Measurements from ENCODE around the gene SPATA21. TPM values are rescaled to one million over a fixed set of nuclear protein-coding genes. Genes with fewer than 3 reads are reported as not detected.

Gene SPATA21
- total and polyA plus RNA-seq, 10 of the 15 experiments (the other 5 are each of a cell fraction or from before 2014, with no cell fraction given), result 0.05 to 1.1 (median 0.24) TPM; not detected in 1

- DNase-seq (ENCODE audit: low read depth, low spot score) (no peak), ATAC-seq (no peak), FAIRE-seq (no peak)
- ChIA-PET SMC1A (ENCODE audit: uncharacterized antibody, unreplicated experiment) (interaction anchor here (4.6 kb wide), 1 partner anchor 11 kb away, joined by 37 read pairs; no protein-coding TSS in a partner anchor), POLR2A (interaction anchor here (0.6 to 1.3 kb wide), 7 partner anchors 12 to 135 kb away, joined by 3 to 14 read pairs (median 6); no protein-coding TSS in a partner anchor), RAD21 (ENCODE audit: unreplicated experiment) (interaction anchor here (1.2 kb wide), 1 partner anchor 13 kb away, joined by 3 read pairs; no protein-coding TSS in a partner anchor), CTCF (interaction anchor here (0.6 to 1.5 kb wide), 5 partner anchors 17 to 157 kb away, joined by 3 read pairs; no protein-coding TSS in a partner anchor)
- Histone ChIP-seq H3K27ac (ENCODE audit: control insufficient read depth, insufficient read depth) (no peak overlapping the region), H3K9me3 (replicated peaks; ENCODE audit: control insufficient read depth, insufficient read depth, low read length) (no peaks in the 10 kb centered on the region), H3K36me3 (ENCODE audit: control insufficient read depth in 2 of 2, insufficient read depth in 2 of 2, low read length in 1 of 2) (peaks cover 0 to 5% of the 10 kb centered on the region in 2 experiments; a peak in 3 of 4 replicates), H4K20me1 (ENCODE audit: control insufficient read depth, insufficient read depth) (peaks cover 17% of the 10 kb centered on the region; the same call in 1 of the 2 replicates), H3K4me3 (no peak overlapping the region), H3K27me3 (replicated peaks in 1 of 2; ENCODE audit: control insufficient read depth in 2 of 2, insufficient read depth in 2 of 2, low read length in 1 of 2) (no peaks in the 10 kb centered on the region), H3K9ac (ENCODE audit: control insufficient read depth, insufficient read depth, low read length) (no peak overlapping the region), H3K79me2 (ENCODE audit: control insufficient read depth, insufficient read depth, low read length) (peaks cover 86% of the 10 kb centered on the region), H3K4me1 (ENCODE audit: control insufficient read depth, insufficient read depth, low read length) (peaks cover 5% of the 10 kb centered on the region), H2AFZ (ENCODE audit: control insufficient read depth, low read depth, low read length) (no peak overlapping the region), H3K4me2 (ENCODE audit: control insufficient read depth, insufficient read depth) (no peak overlapping the region)
- no TSS peak for BruUV-seq (replicated peaks)
- no peak for TF ChIP-seq ESRRA (IDR thresholded peaks at IDR 0.05; ENCODE audit: low read length)
- in situ Hi-C loops (cut with MboI), result no loop called here
- intact Hi-C loops (cut with micrococcal nuclease; ENCODE audit: unreplicated experiment), result no loop called here
- WGBS (ENCODE audit: insufficient coverage, insufficient replicate concordance, low lambda C conversion rate, missing lambda C conversion rate), result 68% methylated on average over 4 of the region's 4 CpGs
Measured at GRCh38 chr1:16380868-16381267, 56.4 kb downstream of the SPATA21 start.

- Histone ChIP-seq H2AFZ (ENCODE audit: control insufficient read depth, low read depth, low read length) (no peak overlapping the region), H3K4me3 (no peak overlapping the region), H3K27ac (ENCODE audit: control insufficient read depth, insufficient read depth) (no peak overlapping the region), H3K4me2 (ENCODE audit: control insufficient read depth, insufficient read depth) (no peak overlapping the region), H3K36me3 (ENCODE audit: control insufficient read depth in 2 of 2, insufficient read depth in 2 of 2, low read length in 1 of 2) (peaks cover 4 to 5% of the 10 kb centered on the region in 2 experiments; a peak in 3 of 4 replicates), H3K79me2 (ENCODE audit: control insufficient read depth, insufficient read depth, low read length) (peaks cover 88% of the 10 kb centered on the region), H3K9me3 (replicated peaks; ENCODE audit: control insufficient read depth, insufficient read depth, low read length) (no peaks in the 10 kb centered on the region), H4K20me1 (ENCODE audit: control insufficient read depth, insufficient read depth) (peaks cover 20% of the 10 kb centered on the region; the same call in 1 of the 2 replicates), H3K4me1 (ENCODE audit: control insufficient read depth, insufficient read depth, low read length) (peaks cover 3% of the 10 kb centered on the region; the same call in 1 of the 2 replicates), H3K27me3 (replicated peaks in 1 of 2; ENCODE audit: control insufficient read depth in 2 of 2, insufficient read depth in 2 of 2, low read length in 1 of 2) (no peaks in the 10 kb centered on the region), H3K9ac (ENCODE audit: control insufficient read depth, insufficient read depth, low read length) (no peak overlapping the region)
- DNase-seq (ENCODE audit: low read depth, low spot score), result no peak
- POLR2A ChIA-PET, result interaction anchor here (1.0 to 1.6 kb wide), 2 partner anchors 9 to 52 kb away, joined by 3 to 6 read pairs; no protein-coding TSS in a partner anchor
- intact Hi-C loops (cut with micrococcal nuclease; ENCODE audit: unreplicated experiment) (no loop called here), in situ Hi-C loops (cut with MboI) (no loop called here)
- no TSS peak for BruUV-seq (replicated peaks)
- FAIRE-seq, result no peak
- 75% methylated on average over 7 of the region's 7 CpGs for WGBS (ENCODE audit: insufficient coverage, insufficient replicate concordance, low lambda C conversion rate, missing lambda C conversion rate)
- RAD21 ChIA-PET (ENCODE audit: unreplicated experiment), result no interaction called here
- no peak for ATAC-seq
- CTCF ChIA-PET, result interaction anchor here (1.6 kb wide), 1 partner anchor 9 kb away, joined by 4 read pairs; no protein-coding TSS in a partner anchor
- SMC1A ChIA-PET (ENCODE audit: uncharacterized antibody, unreplicated experiment), result interaction anchor here (4.6 kb wide), 1 partner anchor 9 kb away, joined by 37 read pairs; no protein-coding TSS in a partner anchor
- TF ChIP-seq CHD1 (IDR thresholded peaks at IDR 0.05; ENCODE audit: low read depth, low read length) (no peak), BACH1 (IDR thresholded peaks at IDR 0.05; ENCODE audit: borderline replicate concordance) (no peak), TCF3 (IDR thresholded peaks at IDR 0.05; ENCODE audit: borderline replicate concordance, insufficient read depth, low read depth, low read length) (no peak), RAD21 (IDR thresholded peaks at IDR 0.05; ENCODE audit: insufficient read depth, low read depth, low read length) (no peak), TCF7 (IDR thresholded peaks at IDR 0.05; ENCODE audit: borderline replicate concordance) (no peak), SMAD5 (IDR thresholded peaks at IDR 0.05; ENCODE audit: low read depth) (no peak), ZBTB11 (CRISPR knock-in tag; IDR thresholded peaks at IDR 0.05) (no peak), GABPA (IDR thresholded peaks at IDR 0.05; ENCODE audit: low read depth) (no peak), TBL1XR1 (IDR thresholded peaks at IDR 0.05; ENCODE audit: low read depth, low read length) (no peak), SREBF2 (IDR thresholded peaks at IDR 0.05; ENCODE audit: low read length) (no peak), FOXM1 (IDR thresholded peaks at IDR 0.05; ENCODE audit: low read depth, low read length) (no peak)
- TF ChIP-seq, protein P1, sequence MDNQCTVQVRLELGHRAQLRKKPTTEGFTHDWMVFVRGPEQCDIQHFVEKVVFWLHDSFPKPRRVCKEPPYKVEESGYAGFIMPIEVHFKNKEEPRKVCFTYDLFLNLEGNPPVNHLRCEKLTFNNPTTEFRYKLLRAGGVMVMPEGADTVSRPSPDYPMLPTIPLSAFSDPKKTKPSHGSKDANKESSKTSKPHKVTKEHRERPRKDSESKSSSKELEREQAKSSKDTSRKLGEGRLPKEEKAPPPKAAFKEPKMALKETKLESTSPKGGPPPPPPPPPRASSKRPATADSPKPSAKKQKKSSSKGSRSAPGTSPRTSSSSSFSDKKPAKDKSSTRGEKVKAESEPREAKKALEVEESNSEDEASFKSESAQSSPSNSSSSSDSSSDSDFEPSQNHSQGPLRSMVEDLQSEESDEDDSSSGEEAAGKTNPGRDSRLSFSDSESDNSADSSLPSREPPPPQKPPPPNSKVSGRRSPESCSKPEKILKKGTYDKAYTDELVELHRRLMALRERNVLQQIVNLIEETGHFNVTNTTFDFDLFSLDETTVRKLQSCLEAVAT (IDR thresholded peaks at IDR 0.05), result no peak
Measured at GRCh38 chr1:16378443-16378842, 58.8 kb downstream of the SPATA21 start.

All from GM12878 (cell line).